ENCODE measurements around the gene MCM8. TPM values are rescaled to one million over a fixed set of nuclear protein-coding genes. Genes with fewer than 3 reads are reported as not detected.

The MCM8 gene
- total and polyA plus RNA-seq, 12 donors, result 2.0 to 8.9 (median 6.4) TPM

DNA sequence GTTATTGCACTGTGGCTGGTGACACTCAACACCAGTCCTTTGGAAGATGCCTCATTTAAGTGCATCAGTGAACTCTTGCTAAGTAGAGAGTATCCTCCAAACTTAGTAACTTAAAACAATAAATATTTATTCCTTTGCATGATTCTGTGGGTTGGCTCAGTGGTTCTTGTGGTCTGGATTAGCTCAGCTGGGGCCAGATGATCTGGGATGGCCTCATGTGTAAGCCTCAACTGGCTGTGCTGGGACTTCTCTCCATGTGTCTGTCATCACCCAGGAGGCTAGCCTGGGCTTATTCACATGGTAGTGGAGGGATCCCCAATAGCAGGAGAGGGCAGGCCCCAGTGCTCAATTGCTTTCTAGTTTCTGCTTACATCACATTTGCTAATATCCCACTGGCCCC, 95.1 kb downstream of the MCM8 start:
- H3K9me3 ChIP-seq, result no peaks in the 10 kb centered on the region
- H3K36me3 ChIP-seq, result peaks cover 0 to 23% (median 8%) of the 10 kb centered on the region in 9 donors
- H3K27me3 ChIP-seq, result peaks cover 0 to 2% (median 0%) of the 10 kb centered on the region in 7 donors
- no peaks in the 10 kb centered on the region for H3K4me1 ChIP-seq
- TF ChIP-seq, protein P1, sequence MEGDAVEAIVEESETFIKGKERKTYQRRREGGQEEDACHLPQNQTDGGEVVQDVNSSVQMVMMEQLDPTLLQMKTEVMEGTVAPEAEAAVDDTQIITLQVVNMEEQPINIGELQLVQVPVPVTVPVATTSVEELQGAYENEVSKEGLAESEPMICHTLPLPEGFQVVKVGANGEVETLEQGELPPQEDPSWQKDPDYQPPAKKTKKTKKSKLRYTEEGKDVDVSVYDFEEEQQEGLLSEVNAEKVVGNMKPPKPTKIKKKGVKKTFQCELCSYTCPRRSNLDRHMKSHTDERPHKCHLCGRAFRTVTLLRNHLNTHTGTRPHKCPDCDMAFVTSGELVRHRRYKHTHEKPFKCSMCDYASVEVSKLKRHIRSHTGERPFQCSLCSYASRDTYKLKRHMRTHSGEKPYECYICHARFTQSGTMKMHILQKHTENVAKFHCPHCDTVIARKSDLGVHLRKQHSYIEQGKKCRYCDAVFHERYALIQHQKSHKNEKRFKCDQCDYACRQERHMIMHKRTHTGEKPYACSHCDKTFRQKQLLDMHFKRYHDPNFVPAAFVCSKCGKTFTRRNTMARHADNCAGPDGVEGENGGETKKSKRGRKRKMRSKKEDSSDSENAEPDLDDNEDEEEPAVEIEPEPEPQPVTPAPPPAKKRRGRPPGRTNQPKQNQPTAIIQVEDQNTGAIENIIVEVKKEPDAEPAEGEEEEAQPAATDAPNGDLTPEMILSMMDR (IDR thresholded peaks at IDR 0.05), result no peak
- H3K27ac ChIP-seq, result no peak overlapping the region
- DNase-seq (no peak), ATAC-seq (no peak)
- intact Hi-C loops (cut with DNase I), result no loop called here
- H3K4me3 ChIP-seq, result no peak overlapping the region

DNA sequence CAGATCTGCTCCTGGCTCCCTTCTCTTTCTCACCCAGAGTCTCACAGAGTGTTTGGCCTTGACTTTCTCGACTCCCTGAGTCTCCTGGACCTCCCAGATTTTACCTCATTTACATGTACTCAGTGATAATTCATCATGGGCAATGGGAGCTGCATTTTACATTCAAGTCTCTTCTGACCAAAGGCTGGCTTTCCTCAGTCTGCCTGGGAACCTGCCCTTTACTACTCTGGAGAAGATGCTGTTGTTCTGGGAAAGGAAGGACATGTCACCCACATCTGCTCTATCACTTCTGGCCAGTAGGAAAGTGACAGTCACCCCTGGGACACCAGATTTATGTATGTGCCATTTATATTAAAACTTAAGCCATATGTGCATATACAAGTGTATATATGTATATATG, 96.0 kb downstream of the MCM8 start:
- peaks cover 0 to 11% (median 5%) of the 10 kb centered on the region in 7 donors for H3K27me3 ChIP-seq
- H3K4me1 ChIP-seq, result peaks cover 0 to 1% (median 0%) of the 10 kb centered on the region in 9 donors
- 67 to 78% methylated on average over 1 of the region's 1 CpG for WGBS, 2 donors
- H3K36me3 ChIP-seq, result peaks cover 0 to 14% (median 0%) of the 10 kb centered on the region in 9 donors
- DNase-seq, result no peak
- ATAC-seq, result no peak
- no peak overlapping the region for H3K4me3 ChIP-seq
- TF ChIP-seq, protein P1 (IDR thresholded peaks at IDR 0.05), result no peak
- no peaks in the 10 kb centered on the region for H3K9me3 ChIP-seq
- no peak overlapping the region for H3K27ac ChIP-seq
- intact Hi-C loops (cut with DNase I), result no loop called here

DNA sequence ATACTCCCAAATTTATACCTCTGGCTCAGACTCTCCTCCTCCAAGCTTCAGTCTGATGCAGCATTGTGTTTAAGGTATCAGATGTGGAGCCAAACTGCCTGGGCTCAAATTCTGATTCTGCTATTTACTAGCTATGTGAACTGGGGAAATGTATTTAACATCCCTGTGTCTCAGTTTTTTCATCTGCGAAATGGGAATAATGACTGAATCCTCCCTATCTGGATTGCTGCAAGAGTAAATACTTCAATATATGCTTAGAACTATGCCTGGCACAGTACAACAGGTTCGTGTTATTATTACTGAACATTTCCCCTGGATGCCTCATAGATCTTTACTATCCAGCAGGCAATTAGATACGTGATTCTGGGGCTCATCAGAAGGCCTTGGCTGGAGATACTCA, 97.9 kb downstream of the MCM8 start:
- DNase-seq, result no peak
- Histone ChIP-seq H3K36me3 (no peaks in the 10 kb centered on the region), H3K9me3 (no peaks in the 10 kb centered on the region), H3K27me3 (peaks cover 0 to 30% (median 19%) of the 10 kb centered on the region in 7 donors), H3K4me3 (no peak overlapping the region), H3K27ac (no peak overlapping the region), H3K4me1 (peaks cover 0 to 18% (median 10%) of the 10 kb centered on the region in 9 donors)
- TF ChIP-seq, protein P1 (IDR thresholded peaks at IDR 0.05), result no peak
- intact Hi-C loops (cut with DNase I), result no loop called here
- WGBS, 2 donors, result 89 to 90% methylated on average over 3 of the region's 3 CpGs
- ATAC-seq, result no peak

Other genes with a start within 250 kb of the MCM8 start
- 1 to 10 TPM; 3.2 to 8.5 (median 4.8) TPM for gene SHLD1, start 200.3 kb upstream of the MCM8 start, total RNA-seq
- 1 to 10 TPM; 4.0 to 6.9 TPM for gene SHLD1, start 200.3 kb upstream of the MCM8 start, polyA plus RNA-seq
- gene CHGB, start 39.1 kb upstream of the MCM8 start, total RNA-seq, result 10 to 100 TPM in 1 of 10 donors, 1 to 10 TPM in 8, under 1 TPM in 1; 0.98 to 36.5 (median 4.8) TPM
- gene CHGB, start 39.1 kb upstream of the MCM8 start, polyA plus RNA-seq, result 1 to 10 TPM; 1.0 to 1.3 TPM
- gene TRMT6, start 119 bp upstream of the MCM8 start, total RNA-seq, result 10 to 100 TPM in 3 of 10 donors, 1 to 10 TPM in 7; 7.6 to 12.8 (median 9.2) TPM
- 1 to 10 TPM; 3.7 to 9.4 TPM for gene TRMT6, start 119 bp upstream of the MCM8 start, polyA plus RNA-seq
- 100 to 1,000 TPM in 7 of 10 donors, 10 to 100 TPM in 3; 84.9 to 126 (median 103) TPM for gene CRLS1, start 55.5 kb downstream of the MCM8 start, total RNA-seq
- gene CRLS1, start 55.5 kb downstream of the MCM8 start, polyA plus RNA-seq, result 100 to 1,000 TPM in 1 of 2 donors, 10 to 100 TPM in 1; 63.3 to 123 TPM
- gene LRRN4, start 103.4 kb downstream of the MCM8 start, total RNA-seq, result 1 to 10 TPM in 1 of 10 donors, under 1 TPM in 7, not detected in 2; 0.11 to 1.1 (median 0.21) TPM
- not detected for gene LRRN4, start 103.4 kb downstream of the MCM8 start, polyA plus RNA-seq
- gene FERMT1, start 172.4 kb downstream of the MCM8 start, total RNA-seq, result 1 to 10 TPM in 7 of 10 donors, under 1 TPM in 3; 0.49 to 2.2 (median 1.3) TPM
- gene FERMT1, start 172.4 kb downstream of the MCM8 start, polyA plus RNA-seq, result under 1 TPM; 0.03 to 0.29 TPM

Measured in heart right ventricle (tissue), 16 donors.